Astrocyte (in vitro differentiated cells and primary cell): ENCODE results near the gene KIAA0825. TPM values are rescaled to one million over a fixed set of nuclear protein-coding genes. Genes with fewer than 3 reads are reported as not detected.

ENCODE experiments used
- DNase-seq: peaks from one replicate; pipeline ENCODE4 v3.0.0-alpha.2; 2010; ENCODE audit warnings: low read depth
- FAIRE-seq: peaks from 2 replicates; lab custom pipeline; 2011; peaks lifted over from hg19 to GRCh38; lab: Jason Lieb, UNC
- H2AFZ ChIP-seq: 2 replicates; pipeline ENCODE4 v1.6.0; 2012; ENCODE audit warnings: low read depth, low read length, inconsistent platforms
- H3K27ac ChIP-seq: 2 replicates; pipeline ENCODE4 v1.5.1; 2011; ENCODE audit warnings: low read depth, low read length, inconsistent platforms
- H3K27me3 ChIP-seq: 2 replicates; pipeline ENCODE4 v1.6.0; 2011; ENCODE audit warnings: low read length, inconsistent platforms; ENCODE audit not compliant: insufficient read depth
- H3K36me3 ChIP-seq: 2 replicates; pipeline ENCODE4 v1.5.1; 2011; ENCODE audit warnings: low read length, inconsistent platforms; ENCODE audit not compliant: insufficient read depth
- H3K4me1 ChIP-seq: 2 replicates; pipeline ENCODE4 v1.5.1; 2011; ENCODE audit warnings: low read length, inconsistent platforms; ENCODE audit not compliant: insufficient read depth
- H3K4me2 ChIP-seq: 2 replicates; pipeline ENCODE4 v1.6.0; 2012; ENCODE audit warnings: low read length, inconsistent platforms
- H3K4me3 ChIP-seq: 2 replicates; pipeline ENCODE4 v1.5.1; 2011; ENCODE audit warnings: low read depth, mild to moderate bottlenecking, low read length, inconsistent platforms; ENCODE audit not compliant: insufficient read depth
- H3K79me2 ChIP-seq: 2 replicates; pipeline ENCODE4 v1.6.0; 2012; ENCODE audit warnings: mild to moderate bottlenecking, low read length, inconsistent platforms; ENCODE audit not compliant: insufficient read depth
- H3K9ac ChIP-seq: 2 replicates; pipeline ENCODE4 v1.6.0; 2012; ENCODE audit warnings: mild to moderate bottlenecking, low read length, inconsistent platforms
- H3K9me3 ChIP-seq: 2 replicates; pipeline ENCODE4 v1.5.1; 2012; ENCODE audit warnings: low read depth, mild to moderate bottlenecking, low read length, inconsistent platforms; ENCODE audit not compliant: insufficient read depth
- H4K20me1 ChIP-seq: 2 replicates; pipeline ENCODE4 v1.6.0; 2012; ENCODE audit warnings: low read length, inconsistent platforms; ENCODE audit not compliant: insufficient read depth
- H3K27ac Mint-ChIP-seq: one replicate; pipeline ENCODE4 v1.8.0; 2021; ENCODE audit warnings: mild to moderate bottlenecking, mixed read lengths; ENCODE audit not compliant: unreplicated experiment
- H3K27me3 Mint-ChIP-seq: one replicate; pipeline ENCODE4 v1.8.0; 2021; ENCODE audit warnings: low read depth, mixed read lengths; ENCODE audit not compliant: unreplicated experiment
- H3K36me3 Mint-ChIP-seq: one replicate; pipeline ENCODE4 v1.8.0; 2021; ENCODE audit warnings: low read depth, mixed read lengths; ENCODE audit not compliant: unreplicated experiment
- H3K4me1 Mint-ChIP-seq: one replicate; pipeline ENCODE4 v1.8.0; 2021; ENCODE audit warnings: low read depth, mixed read lengths; ENCODE audit not compliant: unreplicated experiment
- H3K4me3 Mint-ChIP-seq: one replicate; pipeline ENCODE4 v1.8.0; 2021; ENCODE audit warnings: mild to moderate bottlenecking, moderate library complexity, mixed read lengths; ENCODE audit not compliant: unreplicated experiment
- H3K9me3 Mint-ChIP-seq: one replicate; pipeline ENCODE4 v1.8.0; 2021; ENCODE audit warnings: mild to moderate bottlenecking, mixed read lengths; ENCODE audit not compliant: unreplicated experiment
- CTCF ChIP-seq: IDR thresholded peaks from 2 replicates; pipeline ENCODE4 v1.5.1; 2011; ENCODE audit warnings: low read depth, mild to moderate bottlenecking, inconsistent platforms, low read length, moderate library complexity; ENCODE audit not compliant: insufficient read depth
- EZH2 ChIP-seq: IDR thresholded peaks from 2 replicates; pipeline ENCODE4 v1.6.1; 2012; ENCODE audit warnings: mild to moderate bottlenecking, low read length, inconsistent platforms; ENCODE audit not compliant: insufficient read depth
- total RNA-seq: library from RNA; stranded (reverse); gene quantifications from 2 replicates; pipeline ENCODE4 v1.2.1, GENCODE V29; 2021

Gene KIAA0825
- total RNA-seq, 1 donor from 2014 or later, result 2.5 TPM

GRCh38 chr5:94522117-94522516 lies 96.3 kb downstream of the KIAA0825 start:
- no peaks in the 10 kb centered on the region for H3K27me3 Mint-ChIP-seq
- Histone ChIP-seq H3K9me3 (no peaks in the 10 kb centered on the region), H3K27ac (no peak overlapping the region), H2AFZ (no peak overlapping the region), H3K36me3 (no peaks in the 10 kb centered on the region), H3K4me1 (peaks cover 4% of the 10 kb centered on the region), H3K4me3 (no peak overlapping the region), H3K4me2 (no peak overlapping the region), H4K20me1 (no peaks in the 10 kb centered on the region), H3K9ac (no peak overlapping the region), H3K79me2 (no peaks in the 10 kb centered on the region), H3K27me3 (no peaks in the 10 kb centered on the region)
- H3K36me3 Mint-ChIP-seq, result no peaks in the 10 kb centered on the region
- H3K9me3 Mint-ChIP-seq, result no peaks in the 10 kb centered on the region
- peaks cover 8% of the 10 kb centered on the region for H3K4me1 Mint-ChIP-seq
- no peak for DNase-seq
- FAIRE-seq, result no peak
- H3K4me3 Mint-ChIP-seq, result no peak overlapping the region
- TF ChIP-seq CTCF, result no peak
- TF ChIP-seq EZH2, result no peak
- no peak overlapping the region for H3K27ac Mint-ChIP-seq

- Histone ChIP-seq H3K27me3 (no peaks in the 10 kb centered on the region), H3K79me2 (no peaks in the 10 kb centered on the region), H4K20me1 (no peaks in the 10 kb centered on the region), H3K4me2 (no peak overlapping the region), H2AFZ (no peak overlapping the region), H3K36me3 (no peaks in the 10 kb centered on the region), H3K4me1 (peaks cover 4% of the 10 kb centered on the region), H3K9me3 (no peaks in the 10 kb centered on the region), H3K27ac (no peak overlapping the region), H3K9ac (no peak overlapping the region), H3K4me3 (no peak overlapping the region)
- no peak for FAIRE-seq
- no peak overlapping the region for H3K4me3 Mint-ChIP-seq
- H3K4me1 Mint-ChIP-seq, result peaks cover 8% of the 10 kb centered on the region
- H3K27me3 Mint-ChIP-seq, result no peaks in the 10 kb centered on the region
- H3K36me3 Mint-ChIP-seq, result no peaks in the 10 kb centered on the region
- H3K9me3 Mint-ChIP-seq, result no peaks in the 10 kb centered on the region
- TF ChIP-seq CTCF (no peak), EZH2 (no peak)
- H3K27ac Mint-ChIP-seq, result no peak overlapping the region
- no peak for DNase-seq
Measured at GRCh38 chr5:94517490-94518488, 100.6 kb downstream of the KIAA0825 start.

- Mint-ChIP-seq H3K27ac (no peak overlapping the region), H3K4me1 (peaks cover 4% of the 10 kb centered on the region), H3K27me3 (no peaks in the 10 kb centered on the region), H3K36me3 (no peaks in the 10 kb centered on the region), H3K9me3 (no peaks in the 10 kb centered on the region), H3K4me3 (no peak overlapping the region)
- H3K27me3 ChIP-seq, result no peaks in the 10 kb centered on the region
- FAIRE-seq (no peak), DNase-seq (no peak)
- H4K20me1 ChIP-seq, result no peaks in the 10 kb centered on the region
- TF ChIP-seq CTCF (no peak), EZH2 (no peak)
- H2AFZ ChIP-seq, result no peak overlapping the region
- no peak overlapping the region for H3K4me3 ChIP-seq
- no peaks in the 10 kb centered on the region for H3K36me3 ChIP-seq
- H3K4me1 ChIP-seq, result no peaks in the 10 kb centered on the region
- H3K27ac ChIP-seq, result no peak overlapping the region
- no peaks in the 10 kb centered on the region for H3K79me2 ChIP-seq
- no peaks in the 10 kb centered on the region for H3K9me3 ChIP-seq
- no peak overlapping the region for H3K9ac ChIP-seq
- no peak overlapping the region for H3K4me2 ChIP-seq
Measured at GRCh38 chr5:94516148-94516547, 102.3 kb downstream of the KIAA0825 start.
